ENCODE measurements around the gene ZSCAN5A. TPM values are rescaled to one million over a fixed set of nuclear protein-coding genes. Genes with fewer than 3 reads are reported as not detected.

The ZSCAN5A gene
- total and polyA plus RNA-seq, 2 of the 13 experiments (the other 11 are each of a cell fraction or from before 2014, with no cell fraction given): 9.5 to 17.8 TPM

DNA sequence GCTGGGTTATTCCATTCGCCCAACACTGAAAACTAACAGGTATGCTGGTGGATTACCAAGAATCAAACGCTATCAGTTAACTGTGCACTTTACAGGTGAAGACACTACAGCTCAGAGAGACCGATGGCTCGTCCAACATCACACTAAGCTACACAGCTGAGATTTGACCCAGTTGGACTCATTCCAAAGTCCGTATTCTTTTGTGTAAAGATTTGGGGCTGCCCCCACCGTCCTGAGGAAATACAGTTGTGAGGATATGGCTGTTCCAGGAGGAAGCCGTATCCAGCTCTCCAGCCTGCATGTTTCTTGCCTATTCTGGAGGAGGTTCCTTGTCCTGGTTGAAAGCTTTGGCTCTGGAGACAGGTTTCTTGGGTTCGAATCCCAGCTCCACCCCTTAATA, 4.2 kb downstream of the ZSCAN5A start:
- intact Hi-C loops (cut with micrococcal nuclease; ENCODE audit: unreplicated experiment): no loop called here
- no peak overlapping the region for H3K27ac ChIP-seq (ENCODE audit: extremely low read length, insufficient read depth, low read length)
- 89% methylated on average over 7 of the region's 8 CpGs for WGBS (ENCODE audit: low lambda C conversion rate)
- no peak overlapping the region for H2AFZ ChIP-seq (ENCODE audit: low read length)
- no peak overlapping the region for H3K4me2 ChIP-seq (ENCODE audit: low read depth, low read length)
- no peaks in the 10 kb centered on the region for H4K20me1 ChIP-seq (ENCODE audit: insufficient read depth, low read length)
- FAIRE-seq (no peak), ATAC-seq (no peak), DNase-seq (ENCODE audit: low spot score) (no peak)
- no peaks in the 10 kb centered on the region; a peak in 1 of 5 replicates for H3K27me3 ChIP-seq (ENCODE audit: control insufficient read depth in 1 of 2, insufficient read depth in 2 of 2, low read length in 2 of 2)
- no peak overlapping the region for H3K4me3 ChIP-seq (replicated peaks in 1 of 3; ENCODE audit: insufficient read depth in 1 of 3, low read depth in 2 of 3, low read length in 3 of 3)
- no peak overlapping the region for H3K9ac ChIP-seq (ENCODE audit: insufficient read depth, low read depth, low read length)
- H3K79me2 ChIP-seq (ENCODE audit: insufficient read depth, low read length): no peaks in the 10 kb centered on the region
- POLR2A ChIA-PET: no interaction called here
- H3K9me3 ChIP-seq (ENCODE audit: low read length): no peaks in the 10 kb centered on the region
- peaks cover 7 to 9% of the 10 kb centered on the region in 2 experiments; a peak in 4 of 5 replicates for H3K36me3 ChIP-seq (replicated peaks in 1 of 2; ENCODE audit: control insufficient read depth in 1 of 2, insufficient read depth in 2 of 2, low read length in 2 of 2)
- BruUV-seq (replicated peaks): no TSS peak
- CTCF ChIA-PET (ENCODE audit: low intra/inter-chr PET ratio, low total read pairs): interaction anchor here (0.9 to 3.0 kb wide), 3 partner anchors 23 to 93 kb away, joined by 3 to 26 read pairs (median 6); partner anchors contain the start of gene ZNF583
- in situ Hi-C loops (cut with HindIII; ENCODE audit: extremely low pct_ligation_motif_present, low pct_unique_long_range_greater_than_20kb): loop anchor here (10.0 kb wide), 1 partner anchor 236 kb away; no protein-coding TSS in a partner anchor
- H3K4me1 ChIP-seq (ENCODE audit: insufficient read depth, low read length): peaks cover 16% of the 10 kb centered on the region
- 0 out of 2 replicates have a peak, but pooled peaks have one; percentile 11 for TF ChIP-seq HNF4A (CRISPR knock-in tag; IDR thresholded peaks at IDR 0.05)
- TF ChIP-seq, protein P1, sequence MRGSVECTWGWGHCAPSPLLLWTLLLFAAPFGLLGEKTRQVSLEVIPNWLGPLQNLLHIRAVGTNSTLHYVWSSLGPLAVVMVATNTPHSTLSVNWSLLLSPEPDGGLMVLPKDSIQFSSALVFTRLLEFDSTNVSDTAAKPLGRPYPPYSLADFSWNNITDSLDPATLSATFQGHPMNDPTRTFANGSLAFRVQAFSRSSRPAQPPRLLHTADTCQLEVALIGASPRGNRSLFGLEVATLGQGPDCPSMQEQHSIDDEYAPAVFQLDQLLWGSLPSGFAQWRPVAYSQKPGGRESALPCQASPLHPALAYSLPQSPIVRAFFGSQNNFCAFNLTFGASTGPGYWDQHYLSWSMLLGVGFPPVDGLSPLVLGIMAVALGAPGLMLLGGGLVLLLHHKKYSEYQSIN (CRISPR knock-in tag; IDR thresholded peaks at IDR 0.05; ENCODE audit: borderline replicate concordance): no peak

DNA sequence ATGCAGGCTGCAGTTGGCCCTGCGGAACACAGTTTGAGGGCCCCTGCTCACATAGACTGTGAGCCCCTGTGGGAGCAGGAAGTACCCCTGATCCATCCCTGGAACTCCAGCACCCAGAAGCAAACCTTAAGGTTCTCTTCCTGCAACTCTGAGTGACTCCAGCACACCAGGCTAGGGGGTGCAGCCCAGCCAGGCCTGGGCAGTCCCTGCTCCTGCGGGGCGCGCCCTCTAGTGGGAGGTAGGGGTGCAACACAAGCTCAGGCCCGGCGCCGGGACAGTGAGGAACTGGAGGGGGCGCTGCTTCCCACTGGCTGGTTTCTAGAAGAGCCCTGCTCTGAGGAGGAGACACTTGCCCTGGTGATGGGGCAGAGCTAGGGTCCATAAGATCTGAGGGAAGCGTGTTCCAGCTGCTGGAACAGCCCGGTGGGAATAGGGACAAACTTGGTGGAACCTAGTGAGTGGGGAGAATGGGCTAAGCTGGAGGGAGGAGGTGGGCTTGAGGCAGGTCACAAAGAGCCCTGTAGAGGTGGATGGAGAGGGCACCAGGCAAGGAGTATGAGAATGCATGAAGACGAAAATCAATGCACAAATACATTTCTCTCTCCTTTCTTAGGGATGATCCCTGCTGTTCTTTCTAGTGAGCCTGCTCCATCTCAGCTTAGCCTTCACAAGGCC, 5.0 kb downstream of the ZSCAN5A start:
- intact Hi-C loops (cut with micrococcal nuclease; ENCODE audit: unreplicated experiment): no loop called here
- Histone ChIP-seq H3K4me2 (ENCODE audit: low read depth, low read length) (no peak overlapping the region), H3K79me2 (ENCODE audit: insufficient read depth, low read length) (no peaks in the 10 kb centered on the region), H4K20me1 (ENCODE audit: insufficient read depth, low read length) (no peaks in the 10 kb centered on the region), H3K4me1 (ENCODE audit: insufficient read depth, low read length) (peaks cover 14% of the 10 kb centered on the region), H3K4me3 (replicated peaks in 1 of 3; ENCODE audit: insufficient read depth in 1 of 3, low read depth in 2 of 3, low read length in 3 of 3) (no peak overlapping the region), H3K36me3 (replicated peaks in 1 of 2; ENCODE audit: control insufficient read depth in 1 of 2, insufficient read depth in 2 of 2, low read length in 2 of 2) (peaks cover 7 to 9% of the 10 kb centered on the region in 2 experiments), H3K9ac (ENCODE audit: insufficient read depth, low read depth, low read length) (no peak overlapping the region), H3K27me3 (ENCODE audit: control insufficient read depth in 1 of 2, insufficient read depth in 2 of 2, low read length in 2 of 2) (no peaks in the 10 kb centered on the region; a peak in 1 of 5 replicates), H3K27ac (ENCODE audit: extremely low read length, insufficient read depth, low read length) (no peak overlapping the region), H3K9me3 (ENCODE audit: low read length) (no peaks in the 10 kb centered on the region), H2AFZ (ENCODE audit: low read length) (no peak overlapping the region)
- ATAC-seq (peak; percentile 84), FAIRE-seq (no peak), DNase-seq (ENCODE audit: low spot score) (peak; percentile 39)
- in situ Hi-C loops (cut with HindIII; ENCODE audit: extremely low pct_ligation_motif_present, low pct_unique_long_range_greater_than_20kb): loop anchor here (10.0 kb wide), 1 partner anchor 235 kb away; no protein-coding TSS in a partner anchor
- ChIA-PET POLR2A (interaction anchor here (1.0 kb wide), 2 partner anchors 56 to 58 kb away, joined by 3 to 4 read pairs; no protein-coding TSS in a partner anchor), CTCF (ENCODE audit: low intra/inter-chr PET ratio, low total read pairs) (interaction anchor here (0.9 to 3.0 kb wide), 5 partner anchors 23 to 233 kb away, joined by 3 to 26 read pairs (median 6); partner anchors contain the start of gene ZNF583)
- WGBS (ENCODE audit: low lambda C conversion rate): 78% methylated on average over 8 of the region's 11 CpGs
- no TSS peak for BruUV-seq (replicated peaks)
- TF ChIP-seq BCL3 (CRISPR knock-in tag; IDR thresholded peaks at IDR 0.05): 0 out of 2 replicates have a peak, but pooled peaks have one; percentile 22
- TF ChIP-seq ZNF574 (CRISPR knock-in tag; IDR thresholded peaks at IDR 0.05): peak; percentile 28; the same call in 1 of the 2 replicates
- TF ChIP-seq ZNF232 (CRISPR knock-in tag; IDR thresholded peaks at IDR 0.05; ENCODE audit: borderline replicate concordance): no peak
- TF ChIP-seq HMGXB4 (CRISPR knock-in tag; IDR thresholded peaks at IDR 0.05; ENCODE audit: borderline replicate concordance in 1 of 2, low read depth in 1 of 2): peak; percentile 59 to 83; a peak in 3 of 4 replicates
- TF ChIP-seq FLYWCH1 (CRISPR knock-in tag; IDR thresholded peaks at IDR 0.05): no peak

All from HepG2 (cell line).